Thoracic aorta endothelial cell (primary cell): ENCODE results near the gene C5orf22. TPM values are rescaled to one million over a fixed set of nuclear protein-coding genes. Genes with fewer than 3 reads are reported as not detected.

Experiments used
- small RNA-seq: library from RNA; depleted of rRNA; stranded (forward); fragments of <200 nt; gene quantifications from one replicate; pipeline ENCODE3, GENCODE V24; 2012
- total RNA-seq: library from RNA; depleted of rRNA; stranded (reverse); fragments of >200 nt; gene quantifications from 2 replicates; pipeline ENCODE4 v1.2.3, GENCODE V29; 2012

C5orf22 gene
- 28.2 and 31.4 TPM in 2 replicates for total RNA-seq

DNA sequence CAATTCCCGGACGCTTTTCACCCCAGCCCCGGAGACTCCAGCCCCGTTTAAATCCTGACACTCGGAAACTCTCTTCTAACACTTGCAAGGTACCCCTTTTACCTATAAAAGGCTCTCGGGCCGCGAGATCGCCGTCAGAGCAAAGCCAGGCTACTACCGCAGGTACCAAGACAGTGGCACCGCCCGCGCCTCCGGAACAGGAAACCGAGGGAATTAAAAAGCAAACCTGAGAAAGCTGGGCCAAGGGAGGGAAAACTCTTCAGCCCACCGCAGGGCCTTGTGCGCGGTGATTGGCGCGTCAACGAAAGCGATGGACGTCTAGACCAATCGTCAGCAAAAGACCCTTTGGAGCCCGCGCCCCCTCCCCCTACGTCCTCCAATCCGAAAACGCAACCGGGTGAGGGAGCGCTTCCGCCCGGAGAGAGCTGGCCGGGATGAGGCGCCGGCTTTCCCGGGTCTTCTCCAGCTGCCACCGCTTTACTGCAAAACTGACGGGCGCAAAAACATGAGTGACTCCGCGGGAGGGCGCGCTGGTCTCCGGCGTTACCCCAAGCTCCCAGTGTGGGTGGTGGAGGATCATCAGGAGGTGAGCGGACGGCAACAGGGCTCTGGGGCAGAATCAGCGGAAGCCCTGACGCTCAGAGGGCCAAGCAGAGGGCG is at the start of gene C5orf22, which contains the start of gene DROSHA:
Gene C5orf22 (plus strand): TSS at position 414 of the 660 bp plus-strand sequence. CDS start 92 bp downstream, at position 506.
Gene DROSHA (minus strand): TSS at position 206 of the 660 bp plus-strand sequence. CDS start 3,034 bp downstream, outside the sequence.

Small RNA genes lying within 50 kb of the gene (small RNA-seq; reads per million reads assigned to genes)
- gene RF00019 (not detected), gene RNU6-363P (0.56 reads per million)

Other genes starting within 250 kb of the C5orf22 start
- gene DROSHA, start 208 bp upstream of the C5orf22 start, total RNA-seq: 65.9 and 83.8 TPM in 2 replicates
- 1.7 and 4.0 TPM in 2 replicates for gene PDZD2, start 106.8 kb downstream of the C5orf22 start, total RNA-seq